ENCODE measurements around the gene ADCY7. TPM values are rescaled to one million over a fixed set of nuclear protein-coding genes. Genes with fewer than 3 reads are reported as not detected.

The ADCY7 gene
- total RNA-seq, 1 experiment from 2014 or later: 5.5 TPM

DNA sequence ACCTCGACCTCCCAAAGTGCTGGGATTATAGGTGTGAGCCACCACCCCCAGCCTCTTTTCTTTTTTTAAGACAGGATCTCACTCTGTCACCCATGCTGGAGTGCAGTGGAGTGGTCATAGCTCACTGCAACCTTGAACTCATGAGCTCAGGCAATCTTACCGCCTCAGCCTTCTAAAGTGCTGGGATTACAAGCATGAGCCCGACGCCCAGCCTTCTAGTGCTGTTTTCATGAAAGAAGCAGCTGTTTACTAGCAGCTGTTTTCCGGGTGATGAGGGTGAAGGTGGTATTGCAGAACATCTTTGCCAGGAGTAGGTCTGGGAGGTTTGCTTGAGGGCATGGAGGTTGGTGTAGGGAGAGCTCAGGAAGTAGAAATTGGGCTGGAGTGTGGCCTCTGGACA is 2.0 kb downstream of the ADCY7 start:
- Histone ChIP-seq H3K4me3 (ENCODE audit: low read depth, low read length, poor library complexity, severe bottlenecking) (no peak overlapping the region), H3K9me3 (ENCODE audit: low read depth, low read length, poor library complexity, severe bottlenecking) (no peaks in the 10 kb centered on the region), H3K4me1 (ENCODE audit: insufficient read depth, low read length, poor library complexity, severe bottlenecking) (peaks cover 22% of the 10 kb centered on the region), H3K27ac (ENCODE audit: low read depth, low read length, poor library complexity, severe bottlenecking) (no peak overlapping the region), H3K27me3 (replicated peaks; ENCODE audit: insufficient read depth, low read depth, low read length, poor library complexity) (no peaks in the 10 kb centered on the region), H3K36me3 (ENCODE audit: insufficient read depth, low read length, poor library complexity, severe bottlenecking) (no peaks in the 10 kb centered on the region)
- intact Hi-C loops (cut with micrococcal nuclease; ENCODE audit: unreplicated experiment): no loop called here
- POLR2A ChIA-PET (ENCODE audit: low non-redundant PET): no interaction called here
- BruUV-seq (replicated peaks): no TSS peak
- CTCF ChIA-PET: no interaction called here
- DNase-seq (ENCODE audit: low spot score): no peak
- no peak for TF ChIP-seq CTCF (conservative IDR thresholded peaks at IDR 0.05; ENCODE audit: low read depth, low read length)
- TF ChIP-seq EZH2 (IDR thresholded peaks at IDR 0.05; ENCODE audit: borderline replicate concordance, low read depth, low read length, poor library complexity, severe bottlenecking): no peak

DNA sequence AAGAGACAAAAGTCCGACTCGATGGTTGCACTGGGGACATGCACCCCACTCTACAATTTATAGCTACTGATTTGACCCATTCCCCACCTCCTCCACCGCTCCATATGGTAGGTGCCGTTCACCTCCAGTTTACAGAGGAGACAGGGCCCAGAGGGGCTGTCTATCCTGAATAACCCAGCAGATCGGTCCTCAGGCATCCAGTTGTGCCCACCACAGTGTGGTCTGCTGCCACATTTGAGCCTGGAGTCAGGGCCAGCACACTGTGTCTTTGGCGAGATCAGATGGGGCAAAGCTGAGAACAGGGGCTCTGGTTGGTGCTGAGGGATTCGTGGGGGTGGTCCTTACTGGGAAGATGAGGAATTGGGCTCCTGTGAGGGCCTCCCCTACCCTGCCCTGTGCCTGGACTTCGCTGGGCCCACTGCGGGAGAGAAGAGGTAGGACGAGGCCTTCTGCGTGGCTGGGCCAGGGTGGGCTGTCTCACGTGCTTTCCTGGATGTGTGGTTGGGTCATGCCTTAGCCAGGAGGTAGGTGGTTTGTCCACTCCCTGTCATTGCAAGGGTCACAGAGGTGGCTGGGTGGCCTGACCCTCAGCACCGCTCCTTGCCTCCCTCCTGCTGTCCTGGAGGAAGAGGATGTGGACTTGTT is 2.8 kb downstream of the ADCY7 start:
- intact Hi-C loops (cut with micrococcal nuclease; ENCODE audit: unreplicated experiment): no loop called here
- no peak overlapping the region for H3K27ac ChIP-seq (ENCODE audit: low read depth, low read length, poor library complexity, severe bottlenecking)
- BruUV-seq (replicated peaks): no TSS peak

GRCh38 chr16:50269769-50270509 is 3.6 kb downstream of the ADCY7 start:
- H3K36me3 ChIP-seq (ENCODE audit: insufficient read depth, low read length, poor library complexity, severe bottlenecking): no peaks in the 10 kb centered on the region
- no peaks in the 10 kb centered on the region for H3K27me3 ChIP-seq (replicated peaks; ENCODE audit: insufficient read depth, low read depth, low read length, poor library complexity)
- H3K4me1 ChIP-seq (ENCODE audit: insufficient read depth, low read length, poor library complexity, severe bottlenecking): peaks cover 22% of the 10 kb centered on the region
- DNase-seq (ENCODE audit: low spot score): no peak
- no peak overlapping the region for H3K27ac ChIP-seq (ENCODE audit: low read depth, low read length, poor library complexity, severe bottlenecking)
- no peak overlapping the region for H3K4me3 ChIP-seq (ENCODE audit: low read depth, low read length, poor library complexity, severe bottlenecking)
- no peaks in the 10 kb centered on the region for H3K9me3 ChIP-seq (ENCODE audit: low read depth, low read length, poor library complexity, severe bottlenecking)
- POLR2A ChIA-PET (ENCODE audit: low non-redundant PET): no interaction called here
- intact Hi-C loops (cut with micrococcal nuclease; ENCODE audit: unreplicated experiment): no loop called here
- no TSS peak for BruUV-seq (replicated peaks)
- CTCF ChIA-PET: no interaction called here
- no peak for TF ChIP-seq CTCF (conservative IDR thresholded peaks at IDR 0.05; ENCODE audit: low read depth, low read length)
- TF ChIP-seq EZH2 (IDR thresholded peaks at IDR 0.05; ENCODE audit: borderline replicate concordance, low read depth, low read length, poor library complexity, severe bottlenecking): no peak

More for the DNA sequence above, 2.8 kb downstream of the ADCY7 start:
- ChIA-PET POLR2A (ENCODE audit: low non-redundant PET) (no interaction called here), CTCF (no interaction called here)
- Histone ChIP-seq H3K4me1 (ENCODE audit: insufficient read depth, low read length, poor library complexity, severe bottlenecking) (peaks cover 22% of the 10 kb centered on the region), H3K4me3 (ENCODE audit: low read depth, low read length, poor library complexity, severe bottlenecking) (no peak overlapping the region), H3K27me3 (replicated peaks; ENCODE audit: insufficient read depth, low read depth, low read length, poor library complexity) (no peaks in the 10 kb centered on the region), H3K36me3 (ENCODE audit: insufficient read depth, low read length, poor library complexity, severe bottlenecking) (no peaks in the 10 kb centered on the region), H3K9me3 (ENCODE audit: low read depth, low read length, poor library complexity, severe bottlenecking) (no peaks in the 10 kb centered on the region)
- no peak for TF ChIP-seq CTCF (conservative IDR thresholded peaks at IDR 0.05; ENCODE audit: low read depth, low read length)
- TF ChIP-seq EZH2 (IDR thresholded peaks at IDR 0.05; ENCODE audit: borderline replicate concordance, low read depth, low read length, poor library complexity, severe bottlenecking): no peak
- DNase-seq (ENCODE audit: low spot score): no peak
